GM18526 (cell line): ENCODE results near the gene NSG1.

Experiments
- POLR2A ChIP-seq: IDR thresholded peaks from 3 replicates; pipeline ENCODE4 v1.6.1; 2011; ENCODE audit not compliant: insufficient read length; ENCODE audit errors: extremely low read depth

The NSG1 gene

GRCh38 chr4:4415806-4416805, 29.2 kb downstream of the NSG1 start:
- no peak for TF ChIP-seq POLR2A

- TF ChIP-seq POLR2A, result no peak
These were observed 30.1 kb downstream of the NSG1 start for GRCh38 chr4:4416981-4417380.

- TF ChIP-seq POLR2A, result no peak
These were observed 31.0 kb downstream of the NSG1 start for GRCh38 chr4:4417886-4418285.

- no peak for TF ChIP-seq POLR2A
These were observed 31.9 kb downstream of the NSG1 start for GRCh38 chr4:4418676-4419390.

- TF ChIP-seq POLR2A, result no peak
These were observed 33.0 kb downstream of the NSG1 start for GRCh38 chr4:4419896-4420295.

GRCh38 chr4:4420421-4420820, 33.5 kb downstream of the NSG1 start:
- no peak for TF ChIP-seq POLR2A

- TF ChIP-seq POLR2A, result no peak
These were observed 34.5 kb downstream of the NSG1 start for GRCh38 chr4:4421356-4421755.

- TF ChIP-seq POLR2A, result no peak
These were observed 36.1 kb downstream of the NSG1 start for GRCh38 chr4:4422856-4423499.

- TF ChIP-seq POLR2A, result no peak
These were observed 37.0 kb downstream of the NSG1 start for GRCh38 chr4:4423706-4424498.

- no peak for TF ChIP-seq POLR2A
These were observed 37.7 kb downstream of the NSG1 start for GRCh38 chr4:4424499-4425115.

- no peak for TF ChIP-seq POLR2A
These were observed 38.3 kb downstream of the NSG1 start for GRCh38 chr4:4425119-4425690.

- no peak for TF ChIP-seq POLR2A
These were observed 38.8 kb downstream of the NSG1 start for GRCh38 chr4:4425696-4426095.

- no peak for TF ChIP-seq POLR2A
These were observed 39.7 kb downstream of the NSG1 start for GRCh38 chr4:4426511-4427120.

- TF ChIP-seq POLR2A, result no peak
These were observed 40.4 kb downstream of the NSG1 start for GRCh38 chr4:4427121-4427870.
